ENCODE results near the gene KRTAP3-2. TPM values are rescaled to one million over a fixed set of nuclear protein-coding genes. Genes with fewer than 3 reads are reported as not detected.
"Not testable (repeated sequence)": the region's sequence is repeated elsewhere in the genome, so short reads cannot be mapped to it uniquely, and the experiment has no call there.

The KRTAP3-2 gene
- total and polyA plus RNA-seq, 7 donors, result not detected

DNA sequence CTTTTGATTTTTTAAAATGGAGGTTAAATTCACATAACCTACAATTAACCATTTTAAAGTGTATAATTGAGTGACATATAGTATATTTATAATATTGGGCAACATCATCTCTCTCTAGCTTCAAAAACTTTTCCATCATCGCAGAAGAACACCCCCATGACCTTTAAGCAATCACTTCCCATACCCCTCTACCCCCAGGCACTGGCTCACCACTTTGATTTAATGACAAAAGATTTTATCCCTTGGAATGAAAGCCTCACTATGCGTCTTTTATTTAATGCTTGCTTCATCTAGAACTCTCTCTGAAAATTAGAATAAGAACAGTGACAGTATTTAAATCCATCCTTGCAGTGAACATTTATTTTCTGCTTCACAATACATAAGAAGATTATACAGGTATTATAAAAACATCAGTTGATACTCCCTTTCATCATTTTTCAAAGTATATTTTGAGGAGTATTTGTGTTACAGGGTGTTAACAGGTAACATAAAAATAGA, 38.2 kb upstream of the KRTAP3-2 start:
- H3K9me3 ChIP-seq, result no peaks in the 10 kb centered on the region
- peaks cover 0 to 5% (median 2%) of the 10 kb centered on the region in 3 donors for H3K27me3 ChIP-seq (ENCODE audit: insufficient read depth in 3 of 3, low read length in 2 of 3)
- ATAC-seq, result no peak
- intact Hi-C loops (cut with DNase I), result no loop called here
- TF ChIP-seq, protein P1, sequence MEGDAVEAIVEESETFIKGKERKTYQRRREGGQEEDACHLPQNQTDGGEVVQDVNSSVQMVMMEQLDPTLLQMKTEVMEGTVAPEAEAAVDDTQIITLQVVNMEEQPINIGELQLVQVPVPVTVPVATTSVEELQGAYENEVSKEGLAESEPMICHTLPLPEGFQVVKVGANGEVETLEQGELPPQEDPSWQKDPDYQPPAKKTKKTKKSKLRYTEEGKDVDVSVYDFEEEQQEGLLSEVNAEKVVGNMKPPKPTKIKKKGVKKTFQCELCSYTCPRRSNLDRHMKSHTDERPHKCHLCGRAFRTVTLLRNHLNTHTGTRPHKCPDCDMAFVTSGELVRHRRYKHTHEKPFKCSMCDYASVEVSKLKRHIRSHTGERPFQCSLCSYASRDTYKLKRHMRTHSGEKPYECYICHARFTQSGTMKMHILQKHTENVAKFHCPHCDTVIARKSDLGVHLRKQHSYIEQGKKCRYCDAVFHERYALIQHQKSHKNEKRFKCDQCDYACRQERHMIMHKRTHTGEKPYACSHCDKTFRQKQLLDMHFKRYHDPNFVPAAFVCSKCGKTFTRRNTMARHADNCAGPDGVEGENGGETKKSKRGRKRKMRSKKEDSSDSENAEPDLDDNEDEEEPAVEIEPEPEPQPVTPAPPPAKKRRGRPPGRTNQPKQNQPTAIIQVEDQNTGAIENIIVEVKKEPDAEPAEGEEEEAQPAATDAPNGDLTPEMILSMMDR (IDR thresholded peaks at IDR 0.05), result no peak
- 78 to 87% (median 84%) methylated on average over 2 of the region's 2 CpGs for WGBS, 3 donors
- no peak overlapping the region for H3K4me3 ChIP-seq
- no peak for DNase-seq
- H3K4me1 ChIP-seq, result no peaks in the 10 kb centered on the region
- H3K36me3 ChIP-seq (ENCODE audit: insufficient read depth in 1 of 2, low read depth in 1 of 2), result no peaks in the 10 kb centered on the region
- H3K27ac ChIP-seq, result no peak overlapping the region

DNA sequence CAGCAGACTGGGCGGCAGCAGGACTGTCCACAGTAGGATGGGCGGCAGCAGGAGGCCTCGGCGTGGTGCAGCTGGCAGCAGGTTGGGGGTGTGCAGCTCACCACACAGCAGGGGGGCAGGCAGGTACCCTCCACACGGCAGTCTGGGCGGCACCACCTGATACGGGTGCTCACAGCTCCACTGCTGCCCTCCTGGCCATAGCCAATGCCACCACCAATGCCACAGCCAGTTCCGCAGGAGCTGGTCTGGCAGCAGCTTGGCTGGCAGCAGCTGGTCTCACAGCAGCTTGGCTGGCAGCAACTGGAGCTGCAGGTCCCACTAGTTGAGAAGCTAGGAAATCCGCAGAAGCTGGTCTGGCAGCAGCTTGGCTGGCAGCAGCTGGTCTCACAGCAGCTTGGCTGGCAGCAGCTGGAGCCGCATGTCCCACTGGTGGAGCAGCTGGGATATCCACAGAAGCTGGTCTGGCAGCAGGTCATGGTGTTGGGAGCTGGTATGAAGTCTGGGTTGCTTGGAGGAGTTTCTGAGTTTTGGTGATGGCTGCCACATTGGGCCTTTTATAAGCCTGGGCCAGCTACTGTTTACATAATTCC, 34.7 kb upstream of the KRTAP3-2 start, which contains the start of gene KRTAP1-3:
Gene KRTAP1-3 (minus strand): TSS at position 529 of the 590 bp plus-strand sequence. CDS start 53 bp downstream, at position 476.
- H3K4me3 ChIP-seq; DNase-seq; H3K27ac ChIP-seq; ATAC-seq; H3K4me1 ChIP-seq; intact Hi-C loops (cut with DNase I); H3K9me3 ChIP-seq; H3K36me3 ChIP-seq (ENCODE audit: insufficient read depth in 1 of 2, low read depth in 1 of 2): not testable (repeated sequence)
- peaks cover 0 to 14% (median 7%) of the 10 kb centered on the region in 3 donors for H3K27me3 ChIP-seq (ENCODE audit: insufficient read depth in 3 of 3, low read length in 2 of 3)
- WGBS, 3 donors, result 47 to 67% (median 55%) methylated on average over 8 to 10 of the region's 10 CpGs

DNA sequence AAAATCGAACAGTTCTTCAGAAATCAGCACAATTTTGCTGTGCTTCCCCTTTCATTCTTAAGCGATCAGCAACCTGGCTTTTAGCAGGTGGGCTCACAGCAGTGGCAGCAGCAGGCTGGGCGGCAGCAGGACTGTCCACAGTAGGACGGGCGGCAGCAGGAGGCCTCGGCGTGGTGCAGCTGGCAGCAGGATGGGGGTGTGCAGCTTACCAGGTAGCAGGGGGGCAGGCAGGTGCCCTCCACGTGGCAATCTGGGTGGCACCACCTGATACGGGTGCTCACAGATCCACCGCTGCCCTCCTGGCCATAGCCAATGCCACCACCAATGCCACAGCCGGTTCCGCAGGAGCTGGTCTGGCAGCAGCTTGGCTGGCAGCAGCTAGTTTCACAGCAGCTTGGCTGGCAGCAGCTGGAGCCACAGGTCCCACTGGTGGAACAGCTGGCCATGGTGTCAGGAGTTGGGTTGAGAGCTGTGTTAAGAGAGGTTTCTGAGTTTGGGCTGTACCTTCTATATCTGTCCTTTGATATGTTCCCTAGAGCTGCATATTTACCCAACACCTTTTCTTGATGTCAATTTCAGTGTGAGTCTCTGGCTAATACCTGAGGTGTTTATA, 30.0 kb upstream of the KRTAP3-2 start, which contains the start of gene KRTAP1-4:
Gene KRTAP1-4 (minus strand): TSS at position 563 of the 613 bp plus-strand sequence. CDS start 117 bp downstream, at position 446.
- TF ChIP-seq, protein P1 (IDR thresholded peaks at IDR 0.05), result no peak
- H3K27me3 ChIP-seq (ENCODE audit: insufficient read depth in 3 of 3, low read length in 2 of 3), result peaks cover 0 to 27% (median 7%) of the 10 kb centered on the region in 3 donors
- H3K9me3 ChIP-seq, result no peaks in the 10 kb centered on the region
- DNase-seq, result no peak
- ATAC-seq, result no peak
- H3K36me3 ChIP-seq (ENCODE audit: insufficient read depth in 1 of 2, low read depth in 1 of 2), result no peaks in the 10 kb centered on the region
- intact Hi-C loops (cut with DNase I), result no loop called here
- no peak within 1 kb of the TSS for H3K27ac ChIP-seq
- H3K4me1 ChIP-seq, result no peaks in the 10 kb centered on the region
- H3K4me3 ChIP-seq, result no peak within 1 kb of the TSS
- 50 to 73% (median 60%) methylated on average over 12 of the region's 12 CpGs for WGBS, 3 donors

- intact Hi-C loops (cut with DNase I), result no loop called here
- TF ChIP-seq, protein P1 (IDR thresholded peaks at IDR 0.05), result no peak
- DNase-seq, result no peak
- Histone ChIP-seq H3K4me3 (no peak within 1 kb of the TSS), H3K4me1 (no peaks in the 10 kb centered on the region), H3K27me3 (ENCODE audit: insufficient read depth in 3 of 3, low read length in 2 of 3) (peaks cover 0 to 25% (median 3%) of the 10 kb centered on the region in 3 donors), H3K27ac (no peak within 1 kb of the TSS), H3K9me3 (no peaks in the 10 kb centered on the region), H3K36me3 (ENCODE audit: insufficient read depth in 1 of 2, low read depth in 1 of 2) (no peaks in the 10 kb centered on the region)
- no peak for ATAC-seq
- WGBS, 3 donors, result 27 to 38% (median 32%) methylated on average over 9 of the region's 9 CpGs
Observed at GRCh38 chr17:41026715-41027471, 27.2 kb upstream of the KRTAP3-2 start, which contains the start of gene KRTAP1-5. Gene KRTAP1-5 (minus strand): TSS chr17:41027208. CDS start chr17:41027155, 53 bp downstream.

DNA sequence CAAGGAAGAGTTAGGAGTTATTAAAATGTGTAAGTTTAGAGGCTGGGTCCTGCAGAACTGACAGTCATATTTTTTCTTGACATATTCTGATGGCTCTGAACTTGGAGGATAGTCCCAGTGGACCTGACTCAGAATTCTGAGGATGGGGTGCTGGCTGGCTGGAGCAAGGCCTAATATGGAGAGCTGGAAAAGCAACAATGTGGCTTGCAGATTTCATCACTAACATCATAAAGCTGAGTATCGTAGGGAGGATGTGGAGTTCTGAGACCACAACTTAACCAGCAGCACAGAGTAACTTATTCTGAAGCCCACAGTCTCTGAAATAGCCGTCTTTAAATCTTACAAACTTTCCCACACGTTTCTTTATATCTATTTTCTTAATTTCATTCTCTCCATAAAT, 25.0 kb upstream of the KRTAP3-2 start:
- 77 to 89% (median 79%) methylated on average over 3 of the region's 3 CpGs for WGBS, 3 donors
- ATAC-seq, result no peak
- no peaks in the 10 kb centered on the region for H3K36me3 ChIP-seq (ENCODE audit: insufficient read depth in 1 of 2, low read depth in 1 of 2)
- TF ChIP-seq, protein P1 (IDR thresholded peaks at IDR 0.05), result no peak
- no peaks in the 10 kb centered on the region for H3K9me3 ChIP-seq
- H3K4me1 ChIP-seq, result no peaks in the 10 kb centered on the region
- DNase-seq, result no peak
- no peak overlapping the region for H3K4me3 ChIP-seq
- no peak overlapping the region for H3K27ac ChIP-seq
- peaks cover 0 to 13% (median under 1%) of the 10 kb centered on the region in 3 donors for H3K27me3 ChIP-seq (ENCODE audit: insufficient read depth in 3 of 3, low read length in 2 of 3)
- intact Hi-C loops (cut with DNase I), result no loop called here
